Right cardiac atrium (tissue), 5 donors: ENCODE data around the gene FBXO48. TPM values are rescaled to one million over a fixed set of nuclear protein-coding genes. Genes with fewer than 3 reads are reported as not detected.

Experiments used
- ATAC-seq, 2 donors: fragments of 200-7000 bp; cut with Tn5 transposase; one replicate each; pipeline versions ENCODE4 v1.8.0 to v1.9.1; 2020; ENCODE audit warnings: moderate library complexity in 2 of 2, mild to moderate bottlenecking in 1 of 2
- DNase-seq, 3 donors: peaks; one replicate each; pipeline ENCODE4 v3.0.0-alpha.2; 2020
- H3K27ac ChIP-seq: one replicate; pipeline ENCODE4 v1.5.1; 2013; ENCODE audit warnings: mild to moderate bottlenecking, low read length, control low read depth, moderate library complexity
- H3K27me3 ChIP-seq: one replicate; pipeline ENCODE4 v1.6.1; 2013; ENCODE audit not compliant: control insufficient read depth, insufficient read depth
- H3K4me1 ChIP-seq: one replicate; pipeline ENCODE4 v1.6.1; 2013; ENCODE audit warnings: low read length; ENCODE audit not compliant: control insufficient read depth, insufficient read depth
- H3K4me3 ChIP-seq: one replicate; pipeline ENCODE4 v1.5.1; 2013; ENCODE audit warnings: low read length, control low read depth
- H3K9me3 ChIP-seq: one replicate; pipeline ENCODE4 v1.6.1; 2013; ENCODE audit warnings: low read length; ENCODE audit not compliant: control insufficient read depth
- WGBS: extraction: QIAGEN DNeasy Blood & Tissue Kit; methylation state at CpG from one replicate; pipeline ENCODE4 v1.1.7; 2013; 5-methylcytosine and 5-hydroxymethylcytosine counted together
- intact Hi-C, 4 donors: fragments of 100-400 bp; cut with DNase I; formaldehyde crosslinking; loops; one replicate each; pipeline versions ENCODE4 v1.11.0 to v1.14.0; 2022 to 2023
- polyA plus RNA-seq: library from polyadenylated mRNA; stranded (reverse); fragments of 200-250 nt; gene quantifications from one replicate; pipeline ENCODE4 v1.2.3, GENCODE V29; 2013
- total RNA-seq, 4 donors: library from RNA; stranded (reverse); fragmentation: NEBNext Ultra II Directional; extraction: Animal tissue kit (Norgen Biotek cat#: 25700); gene quantifications; one replicate each; pipeline ENCODE4 v1.2.1, GENCODE V29; 2021
- donor health status: healthy with polysubstance abuse.
- donor health status: DM: no; HTN: yes; CAD: no.
- donor health status: DM: no; HTN: no; CAD: no.
- donor health status: DM: no; HTN: yes; CAD: no; lungs with severe emphysema.
- donor health status: DM: yes; HTN: yes; CAD: no.

Gene FBXO48
- total and polyA plus RNA-seq, 5 donors, result 0.42 to 1.1 (median 0.94) TPM

DNA sequence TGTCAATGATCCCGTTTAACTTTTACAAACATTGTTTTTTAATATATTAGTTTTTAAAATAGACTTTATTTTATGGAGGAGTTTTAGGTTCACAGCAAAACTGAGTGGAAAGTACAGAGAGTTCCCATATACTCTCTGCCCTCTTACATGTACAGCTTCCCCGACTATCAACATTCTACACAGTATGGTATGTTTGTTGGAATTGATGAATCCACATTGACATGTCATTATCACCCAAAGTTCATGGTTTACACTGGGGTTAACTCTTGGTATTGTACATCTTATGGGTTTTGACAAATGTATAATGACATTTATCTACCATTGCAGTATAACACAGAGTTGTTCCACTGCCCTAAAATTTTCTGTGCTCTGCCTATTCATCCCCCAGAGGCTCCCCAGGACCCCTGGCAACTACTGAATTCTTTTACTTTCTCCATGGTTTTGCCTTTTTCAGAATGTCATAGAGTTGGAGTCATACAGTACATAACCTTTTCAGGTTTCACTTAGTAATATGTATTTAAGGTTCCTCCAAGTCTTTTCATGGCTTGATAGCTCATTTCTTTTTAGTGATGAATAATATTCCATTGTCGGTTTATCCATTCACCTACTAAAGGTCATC lies 5.8 kb upstream of the FBXO48 start:
- DNase-seq (no peak), ATAC-seq (no peak)
- WGBS, result 93% methylated on average over 3 of the region's 3 CpGs
- no peaks in the 10 kb centered on the region for H3K4me1 ChIP-seq
- H3K9me3 ChIP-seq, result no peaks in the 10 kb centered on the region
- no peak overlapping the region for H3K4me3 ChIP-seq
- intact Hi-C loops, result no loop called here
- H3K27me3 ChIP-seq, result no peaks in the 10 kb centered on the region
- no peak overlapping the region for H3K27ac ChIP-seq

GRCh38 chr2:68471385-68471784 lies 4.3 kb upstream of the FBXO48 start:
- 94% methylated on average over 2 of the region's 2 CpGs for WGBS
- Histone ChIP-seq H3K27ac (no peak overlapping the region), H3K9me3 (no peaks in the 10 kb centered on the region), H3K27me3 (no peaks in the 10 kb centered on the region), H3K4me1 (peaks cover under 1% of the 10 kb centered on the region), H3K4me3 (no peak overlapping the region)
- DNase-seq, result no peak
- intact Hi-C loops, result no loop called here
- no peak for ATAC-seq

- DNase-seq (no peak), ATAC-seq (no peak)
- Histone ChIP-seq H3K4me3 (no peak overlapping the region), H3K9me3 (no peaks in the 10 kb centered on the region), H3K4me1 (peaks cover 3% of the 10 kb centered on the region), H3K27me3 (no peaks in the 10 kb centered on the region), H3K27ac (no peak overlapping the region)
- 84% methylated on average over 1 of the region's 1 CpG for WGBS
- intact Hi-C loops, result loop anchor here in 3 of 4 donors (10.0 kb wide), 3 partner anchors 245 to 455 kb away; no protein-coding TSS in a partner anchor
Measured at GRCh38 chr2:68469935-68470334, 2.8 kb upstream of the FBXO48 start.

DNA sequence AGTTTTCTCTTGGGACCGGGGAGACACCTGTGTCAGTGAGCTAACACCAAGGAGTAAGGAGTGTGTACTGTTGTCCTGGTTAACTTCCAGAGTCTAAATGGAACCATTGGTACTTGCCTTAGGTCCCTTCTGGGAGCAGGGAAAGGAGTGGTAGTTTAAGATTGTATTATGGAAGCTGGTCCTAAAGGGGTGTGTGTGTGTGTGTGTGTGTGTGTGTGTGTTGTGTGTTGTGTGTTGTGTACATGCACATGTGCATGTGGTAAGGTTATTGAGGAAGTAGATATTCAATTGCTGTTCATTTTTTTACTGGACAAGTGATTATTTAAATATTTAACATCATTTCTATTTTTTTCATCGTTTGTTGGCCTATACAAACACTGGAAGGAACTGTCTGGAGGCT lies 1.7 kb upstream of the FBXO48 start:
- Histone ChIP-seq H3K9me3 (no peaks in the 10 kb centered on the region), H3K4me3 (no peak overlapping the region), H3K27me3 (no peaks in the 10 kb centered on the region), H3K27ac (no peak overlapping the region), H3K4me1 (peaks cover 3% of the 10 kb centered on the region)
- DNase-seq (no peak), ATAC-seq (no peak)
- intact Hi-C loops, result loop anchor here in 3 of 4 donors (10.0 kb wide), 3 partner anchors 246 to 456 kb away; no protein-coding TSS in a partner anchor
- WGBS, result 90% methylated on average over 2 of the region's 2 CpGs

GRCh38 chr2:68466778-68467076 lies 367 bp downstream of the FBXO48 start:
- peak overlapping the region; percentile 85 for H3K27ac ChIP-seq
- H3K27me3 ChIP-seq, result no peaks in the 10 kb centered on the region
- peak overlapping the region; percentile 89 for H3K4me3 ChIP-seq
- peaks cover 3% of the 10 kb centered on the region for H3K4me1 ChIP-seq
- 0% methylated on average over 18 of the region's 18 CpGs for WGBS
- peak; percentile 51 to 54 for ATAC-seq
- no peak for DNase-seq
- H3K9me3 ChIP-seq, result no peaks in the 10 kb centered on the region
- intact Hi-C loops, result loop anchor here in 3 of 4 donors (10.0 kb wide), 3 partner anchors 248 to 458 kb away; no protein-coding TSS in a partner anchor

- H3K27ac ChIP-seq, result peak overlapping the region; percentile 85
- ATAC-seq (no peak), DNase-seq (no peak)
- no peaks in the 10 kb centered on the region for H3K9me3 ChIP-seq
- peaks cover 3% of the 10 kb centered on the region for H3K4me1 ChIP-seq
- H3K4me3 ChIP-seq, result peak overlapping the region; percentile 89
- intact Hi-C loops, result loop anchor here in 3 of 4 donors (10.0 kb wide), 3 partner anchors 248 to 458 kb away; no protein-coding TSS in a partner anchor
- H3K27me3 ChIP-seq, result no peaks in the 10 kb centered on the region
- WGBS, result 6% methylated on average over 11 of the region's 11 CpGs
Measured at GRCh38 chr2:68466361-68466777, 725 bp downstream of the FBXO48 start.

- DNase-seq (no peak), ATAC-seq (no peak)
- Histone ChIP-seq H3K27me3 (no peaks in the 10 kb centered on the region), H3K4me3 (no peak overlapping the region), H3K9me3 (no peaks in the 10 kb centered on the region), H3K4me1 (peaks cover 3% of the 10 kb centered on the region), H3K27ac (no peak overlapping the region)
- intact Hi-C loops, result loop anchor here in 3 of 4 donors (10.0 kb wide), 3 partner anchors 250 to 460 kb away; no protein-coding TSS in a partner anchor
- WGBS, result 95% methylated on average over 7 of the region's 7 CpGs
Measured at GRCh38 chr2:68465081-68465916, 1.8 kb downstream of the FBXO48 start.

- intact Hi-C loops, result loop anchor here in 3 of 4 donors (10.0 kb wide), 3 partner anchors 250 to 460 kb away; no protein-coding TSS in a partner anchor
- no peaks in the 10 kb centered on the region for H3K9me3 ChIP-seq
- ATAC-seq, result no peak
- DNase-seq, result no peak
- no peaks in the 10 kb centered on the region for H3K27me3 ChIP-seq
- WGBS, result 94% methylated on average over 5 of the region's 5 CpGs
- H3K27ac ChIP-seq, result no peak overlapping the region
- no peak overlapping the region for H3K4me3 ChIP-seq
- H3K4me1 ChIP-seq, result peaks cover 3% of the 10 kb centered on the region
Measured at GRCh38 chr2:68464651-68465050, 2.4 kb downstream of the FBXO48 start.

GRCh38 chr2:68463287-68463877 lies 3.7 kb downstream of the FBXO48 start:
- Histone ChIP-seq H3K27me3 (no peaks in the 10 kb centered on the region), H3K4me1 (peaks cover 3% of the 10 kb centered on the region), H3K9me3 (no peaks in the 10 kb centered on the region), H3K27ac (no peak overlapping the region), H3K4me3 (no peak overlapping the region)
- no peak for DNase-seq
- 0% methylated on average over 1 of the region's 1 CpG for WGBS
- intact Hi-C loops, result loop anchor here in 3 of 4 donors (10.0 kb wide), 3 partner anchors 251 to 461 kb away; no protein-coding TSS in a partner anchor
- ATAC-seq, result no peak

GRCh38 chr2:68458981-68459380 lies 8.1 kb downstream of the FBXO48 start:
- no peak overlapping the region for H3K27ac ChIP-seq
- ATAC-seq (no peak), DNase-seq (no peak)
- intact Hi-C loops, result no loop called here
- H3K9me3 ChIP-seq, result no peaks in the 10 kb centered on the region
- 62% methylated on average over 1 of the region's 1 CpG for WGBS
- no peaks in the 10 kb centered on the region for H3K27me3 ChIP-seq
- no peak overlapping the region for H3K4me3 ChIP-seq
- no peaks in the 10 kb centered on the region for H3K4me1 ChIP-seq

- Histone ChIP-seq H3K27ac (no peak overlapping the region), H3K9me3 (no peaks in the 10 kb centered on the region), H3K4me1 (no peaks in the 10 kb centered on the region), H3K27me3 (no peaks in the 10 kb centered on the region), H3K4me3 (no peak overlapping the region)
- 86% methylated on average over 4 of the region's 4 CpGs for WGBS
- DNase-seq (no peak), ATAC-seq (no peak)
- intact Hi-C loops, result no loop called here
Measured at GRCh38 chr2:68456198-68456597, 10.9 kb downstream of the FBXO48 start.
